ENCODE data around the gene CDH4.
"Not testable (repeated sequence)": the region's sequence is repeated elsewhere in the genome, so short reads cannot be mapped to it uniquely, and the experiment has no call there.

The CDH4 gene

DNA sequence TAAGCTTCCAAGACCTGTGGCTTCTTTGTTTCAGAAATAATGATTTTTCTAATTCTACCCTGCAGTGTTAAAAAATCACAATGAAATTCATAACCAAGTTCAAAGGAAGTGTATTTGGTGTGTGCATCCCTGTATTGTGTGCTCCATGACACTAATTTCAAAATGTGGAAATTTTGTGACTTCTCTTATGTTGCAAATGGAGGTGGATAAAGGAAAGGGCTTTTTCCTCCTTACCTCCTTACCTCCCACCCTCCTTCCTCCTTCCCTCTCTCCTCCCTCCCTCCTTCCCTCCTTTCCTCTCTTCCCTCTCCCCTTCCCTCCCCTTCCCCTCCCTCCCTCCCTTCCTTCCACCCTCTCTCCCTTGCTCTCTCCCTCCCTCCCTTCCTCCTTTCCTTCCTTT lies 10.5 kb downstream of the CDH4 start:
- TF ChIP-seq, protein P1, sequence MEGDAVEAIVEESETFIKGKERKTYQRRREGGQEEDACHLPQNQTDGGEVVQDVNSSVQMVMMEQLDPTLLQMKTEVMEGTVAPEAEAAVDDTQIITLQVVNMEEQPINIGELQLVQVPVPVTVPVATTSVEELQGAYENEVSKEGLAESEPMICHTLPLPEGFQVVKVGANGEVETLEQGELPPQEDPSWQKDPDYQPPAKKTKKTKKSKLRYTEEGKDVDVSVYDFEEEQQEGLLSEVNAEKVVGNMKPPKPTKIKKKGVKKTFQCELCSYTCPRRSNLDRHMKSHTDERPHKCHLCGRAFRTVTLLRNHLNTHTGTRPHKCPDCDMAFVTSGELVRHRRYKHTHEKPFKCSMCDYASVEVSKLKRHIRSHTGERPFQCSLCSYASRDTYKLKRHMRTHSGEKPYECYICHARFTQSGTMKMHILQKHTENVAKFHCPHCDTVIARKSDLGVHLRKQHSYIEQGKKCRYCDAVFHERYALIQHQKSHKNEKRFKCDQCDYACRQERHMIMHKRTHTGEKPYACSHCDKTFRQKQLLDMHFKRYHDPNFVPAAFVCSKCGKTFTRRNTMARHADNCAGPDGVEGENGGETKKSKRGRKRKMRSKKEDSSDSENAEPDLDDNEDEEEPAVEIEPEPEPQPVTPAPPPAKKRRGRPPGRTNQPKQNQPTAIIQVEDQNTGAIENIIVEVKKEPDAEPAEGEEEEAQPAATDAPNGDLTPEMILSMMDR (IDR thresholded peaks at IDR 0.05; ENCODE audit: control extremely low read depth, extremely low read depth, low read depth, missing control alignments): no peak
- POLR2A ChIA-PET: no interaction called here
- no peak for DNase-seq (ENCODE audit: extremely low spot score)
- CTCF ChIA-PET: interaction anchor here (1.4 kb wide), 1 partner anchor 13 kb away, joined by 4 read pairs; no protein-coding TSS in a partner anchor

- no peak for DNase-seq (ENCODE audit: extremely low spot score)
- ChIA-PET POLR2A (no interaction called here), CTCF (interaction anchor here (1.4 kb wide), 1 partner anchor 14 kb away, joined by 4 read pairs; no protein-coding TSS in a partner anchor)
- TF ChIP-seq, protein P1 (IDR thresholded peaks at IDR 0.05; ENCODE audit: control extremely low read depth, extremely low read depth, low read depth, missing control alignments): peak; percentile 17
Measured at GRCh38 chr20:61263084-61263695, 11.1 kb downstream of the CDH4 start.

DNA sequence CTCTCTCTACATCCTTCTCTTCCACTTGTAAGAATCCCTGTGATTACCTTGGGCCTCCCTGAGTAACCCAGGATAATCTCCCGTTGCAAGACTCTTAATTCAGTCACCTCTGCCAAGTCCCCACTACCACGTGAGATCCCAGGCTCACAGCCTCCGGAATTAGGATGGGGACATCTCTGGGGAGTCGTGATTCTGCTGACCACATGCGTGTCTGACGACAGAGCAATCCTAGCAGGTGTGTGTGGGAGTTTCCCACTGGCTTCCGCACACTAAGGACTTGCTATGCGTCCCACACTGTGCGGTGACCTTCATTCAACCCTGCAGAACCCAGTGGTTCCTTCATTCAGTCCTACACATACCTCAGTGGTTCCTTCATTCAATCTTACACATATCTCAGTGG lies 11.9 kb downstream of the CDH4 start:
- TF ChIP-seq, protein P1 (IDR thresholded peaks at IDR 0.05; ENCODE audit: control extremely low read depth, extremely low read depth, low read depth, missing control alignments): no peak
- no peak for DNase-seq (ENCODE audit: extremely low spot score)
- ChIA-PET POLR2A (no interaction called here), CTCF (interaction anchor here (1.4 kb wide), 1 partner anchor 14 kb away, joined by 4 read pairs; no protein-coding TSS in a partner anchor)

GRCh38 chr20:61267241-61267640 lies 15.2 kb downstream of the CDH4 start:
- TF ChIP-seq, protein P1 (IDR thresholded peaks at IDR 0.05; ENCODE audit: control extremely low read depth, extremely low read depth, low read depth, missing control alignments): no peak
- CTCF ChIA-PET: no interaction called here
- no peak for DNase-seq (ENCODE audit: extremely low spot score)

GRCh38 chr20:61268024-61268423 lies 16.0 kb downstream of the CDH4 start:
- ChIA-PET POLR2A (no interaction called here), CTCF (no interaction called here)

More at GRCh38 chr20:61267241-61267640, 15.2 kb downstream of the CDH4 start:
- POLR2A ChIA-PET: no interaction called here

DNA sequence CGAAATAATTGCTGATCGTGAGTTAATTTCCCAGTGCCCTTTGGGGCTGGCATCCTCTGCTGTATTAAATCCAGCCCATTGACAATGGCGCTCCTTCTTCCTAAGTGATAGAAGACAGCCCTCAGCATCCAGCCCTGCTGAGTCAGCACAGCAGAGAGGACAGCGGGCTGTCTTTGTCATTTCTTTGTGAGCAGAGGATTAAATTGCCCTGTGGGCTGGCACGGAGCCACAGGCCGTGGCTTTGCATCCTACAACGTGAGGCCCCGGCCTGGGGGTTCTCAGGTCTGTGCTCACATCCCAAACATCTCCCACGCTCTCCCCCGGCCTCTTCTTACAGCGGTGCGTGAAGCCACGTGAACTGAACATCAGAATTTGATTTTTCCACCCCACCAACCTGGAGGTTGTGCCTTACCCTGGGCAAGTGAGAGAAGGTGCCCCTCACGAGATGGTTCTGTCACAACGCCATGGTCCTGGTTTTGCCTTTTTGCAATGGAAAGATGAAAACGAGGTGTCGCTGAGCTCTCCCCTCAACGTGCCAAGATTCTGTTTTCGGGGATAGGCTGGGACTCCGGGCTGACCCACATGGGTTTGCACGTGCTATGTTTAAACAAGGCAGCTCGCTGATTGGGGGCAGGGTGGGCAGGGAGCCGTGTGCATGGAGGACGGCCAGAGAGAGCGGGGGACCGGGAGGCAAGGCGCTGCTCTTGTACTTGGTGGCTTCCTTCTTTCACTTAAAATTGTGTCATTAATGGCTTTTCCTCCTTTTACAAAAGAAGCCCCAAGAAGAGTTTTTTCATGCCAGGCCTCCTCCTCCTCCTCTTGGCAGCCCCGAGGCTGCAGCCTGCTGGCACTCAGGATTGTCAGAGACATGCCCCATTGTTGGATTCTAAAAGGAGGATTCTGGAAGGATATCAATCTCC lies 19.5 kb downstream of the CDH4 start:
- DNase-seq (ENCODE audit: extremely low spot score): no peak
- POLR2A ChIA-PET: no interaction called here
- TF ChIP-seq, protein P1 (IDR thresholded peaks at IDR 0.05; ENCODE audit: control extremely low read depth, extremely low read depth, low read depth, missing control alignments): no peak

More at GRCh38 chr20:61268024-61268423, 16.0 kb downstream of the CDH4 start:
- DNase-seq (ENCODE audit: extremely low spot score): no peak
- TF ChIP-seq, protein P1 (IDR thresholded peaks at IDR 0.05; ENCODE audit: control extremely low read depth, extremely low read depth, low read depth, missing control alignments): no peak

DNA sequence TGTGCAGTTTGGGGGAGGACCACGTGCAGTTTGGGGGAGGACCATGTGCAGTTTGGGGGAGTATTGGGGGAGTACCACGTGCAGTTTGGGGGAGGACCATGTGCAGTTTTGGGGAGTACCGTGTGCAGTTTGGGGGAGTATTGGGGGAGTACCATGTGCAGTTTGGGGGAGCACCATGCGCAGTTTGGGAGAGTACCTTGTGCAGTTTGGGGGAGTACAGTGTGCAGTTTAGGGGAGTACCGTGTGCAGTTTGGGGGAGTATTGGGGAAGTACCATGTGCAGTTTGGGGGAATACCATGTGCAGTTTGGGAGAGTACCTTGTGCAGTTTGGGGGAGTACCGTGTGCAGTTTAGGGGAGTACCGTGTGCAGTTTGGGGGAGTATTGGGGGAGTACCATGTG lies 21.0 kb downstream of the CDH4 start:
- DNase-seq (ENCODE audit: extremely low spot score); POLR2A ChIA-PET; CTCF ChIA-PET: not testable (repeated sequence)

More for the DNA sequence above, 19.5 kb downstream of the CDH4 start:
- CTCF ChIA-PET: no interaction called here

- CTCF ChIA-PET; DNase-seq (ENCODE audit: extremely low spot score); POLR2A ChIA-PET: not testable (repeated sequence)
Measured at GRCh38 chr20:61273666-61274065, 21.6 kb downstream of the CDH4 start.
